ENCODE results near the gene PPM1H.
"Not testable (repeated sequence)": the region's sequence is repeated elsewhere in the genome, so short reads cannot be mapped to it uniquely, and the experiment has no call there.

Gene PPM1H

GRCh38 chr12:62976110-62976662 is 41.2 kb upstream of the PPM1H start:
- Histone ChIP-seq H3K27me3 (replicated peaks) (no peaks in the 10 kb centered on the region), H3K4me3 (ENCODE audit: low read depth, low read length) (no peak overlapping the region), H3K27ac (no peak overlapping the region), H3K36me3 (replicated peaks) (no peaks in the 10 kb centered on the region)
- no peak for DNase-seq
- in situ Hi-C loops (cut with HindIII; ENCODE audit: low pct_ligation_motif_present, low sequenced_read_pairs), result no loop called here
- TF ChIP-seq CTCF (IDR thresholded peaks at IDR 0.05; ENCODE audit: low read depth, low read length, missing control alignments), result no peak

GRCh38 chr12:62971769-62972525 is 37.0 kb upstream of the PPM1H start:
- no peaks in the 10 kb centered on the region for H3K36me3 ChIP-seq (replicated peaks)
- no peak for TF ChIP-seq CTCF (IDR thresholded peaks at IDR 0.05; ENCODE audit: low read depth, low read length, missing control alignments)
- H3K27ac ChIP-seq, result no peak overlapping the region
- H3K27me3 ChIP-seq (replicated peaks), result no peaks in the 10 kb centered on the region
- H3K4me3 ChIP-seq (ENCODE audit: low read depth, low read length), result no peak overlapping the region
- no peak for DNase-seq
- in situ Hi-C loops (cut with HindIII; ENCODE audit: low pct_ligation_motif_present, low sequenced_read_pairs), result no loop called here

- H3K4me3 ChIP-seq (ENCODE audit: low read depth, low read length), result no peak overlapping the region
- DNase-seq, result no peak
- TF ChIP-seq CTCF (IDR thresholded peaks at IDR 0.05; ENCODE audit: low read depth, low read length, missing control alignments), result no peak
- no peaks in the 10 kb centered on the region for H3K27me3 ChIP-seq (replicated peaks)
- no peaks in the 10 kb centered on the region for H3K36me3 ChIP-seq (replicated peaks)
- in situ Hi-C loops (cut with HindIII; ENCODE audit: low pct_ligation_motif_present, low sequenced_read_pairs), result no loop called here
- H3K27ac ChIP-seq, result no peak overlapping the region
Observed at GRCh38 chr12:62969695-62970094, 34.7 kb upstream of the PPM1H start.

- in situ Hi-C loops (cut with HindIII; ENCODE audit: low pct_ligation_motif_present, low sequenced_read_pairs), result no loop called here
- no peak for TF ChIP-seq CTCF (IDR thresholded peaks at IDR 0.05; ENCODE audit: low read depth, low read length, missing control alignments)
- Histone ChIP-seq H3K36me3 (replicated peaks) (no peaks in the 10 kb centered on the region), H3K27ac (no peak overlapping the region), H3K27me3 (replicated peaks) (no peaks in the 10 kb centered on the region), H3K4me3 (ENCODE audit: low read depth, low read length) (no peak overlapping the region)
- no peak for DNase-seq
Observed at GRCh38 chr12:62967701-62968100, 32.8 kb upstream of the PPM1H start.

GRCh38 chr12:62966990-62967506 is 32.1 kb upstream of the PPM1H start:
- H3K27ac ChIP-seq, result no peak overlapping the region
- in situ Hi-C loops (cut with HindIII; ENCODE audit: low pct_ligation_motif_present, low sequenced_read_pairs), result no loop called here
- H3K27me3 ChIP-seq (replicated peaks), result no peaks in the 10 kb centered on the region
- no peak overlapping the region for H3K4me3 ChIP-seq (ENCODE audit: low read depth, low read length)
- no peak for DNase-seq
- no peaks in the 10 kb centered on the region for H3K36me3 ChIP-seq (replicated peaks)
- TF ChIP-seq CTCF (IDR thresholded peaks at IDR 0.05; ENCODE audit: low read depth, low read length, missing control alignments), result no peak

- H3K4me3 ChIP-seq (ENCODE audit: low read depth, low read length); H3K27me3 ChIP-seq (replicated peaks); H3K27ac ChIP-seq; in situ Hi-C loops (cut with HindIII; ENCODE audit: low pct_ligation_motif_present, low sequenced_read_pairs); DNase-seq; H3K36me3 ChIP-seq (replicated peaks): not testable (repeated sequence)
Observed at GRCh38 chr12:62966446-62966989, 31.6 kb upstream of the PPM1H start.

GRCh38 chr12:62965700-62966099 is 30.8 kb upstream of the PPM1H start:
- H3K4me3 ChIP-seq (ENCODE audit: low read depth, low read length); DNase-seq; in situ Hi-C loops (cut with HindIII; ENCODE audit: low pct_ligation_motif_present, low sequenced_read_pairs); H3K27ac ChIP-seq; H3K36me3 ChIP-seq (replicated peaks); H3K27me3 ChIP-seq (replicated peaks): not testable (repeated sequence)

- DNase-seq; H3K27me3 ChIP-seq (replicated peaks); H3K4me3 ChIP-seq (ENCODE audit: low read depth, low read length); H3K27ac ChIP-seq; in situ Hi-C loops (cut with HindIII; ENCODE audit: low pct_ligation_motif_present, low sequenced_read_pairs); H3K36me3 ChIP-seq (replicated peaks): not testable (repeated sequence)
Observed at GRCh38 chr12:62965242-62965641, 30.3 kb upstream of the PPM1H start.

Data from brain microvascular endothelial cell (primary cell).